Dedifferentiated amniotic fluid mesenchymal stem cell (primary cell): ENCODE results near the gene DPP3.
"Not testable (repeated sequence)": the region's sequence is repeated elsewhere in the genome, so short reads cannot be mapped to it uniquely, and the experiment has no call there.

Source experiments
- DNase-seq: peaks from one replicate; pipeline ENCODE4 v3.0.0-alpha.2; 2016; ENCODE audit errors: extremely low spot score

DPP3 gene

GRCh38 chr11:66464116-66464515 is 16.1 kb upstream of the DPP3 start:
- DNase-seq, result not testable (repeated sequence)

DNA sequence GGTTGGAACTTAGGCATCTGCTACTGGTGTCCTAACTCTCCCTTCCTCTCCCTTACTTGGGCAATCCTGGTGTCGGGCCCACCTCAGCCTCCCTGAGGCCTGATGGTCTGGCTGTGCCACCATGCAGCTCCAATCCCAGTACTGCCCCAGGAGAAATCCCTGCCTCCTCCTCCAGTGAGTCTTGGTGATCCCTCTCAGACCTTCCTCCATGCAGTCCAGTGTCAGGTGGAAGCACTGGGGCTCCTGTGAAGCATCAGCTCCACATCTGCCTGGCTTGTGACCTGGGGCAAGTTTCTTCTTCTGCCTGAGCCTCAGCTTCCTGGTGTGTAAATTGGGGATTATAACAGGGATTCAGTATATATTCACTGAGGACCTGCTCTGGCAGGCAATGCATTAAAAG is 15.3 kb upstream of the DPP3 start:
- no peak for DNase-seq

GRCh38 chr11:66465373-66466224 is 14.6 kb upstream of the DPP3 start:
- DNase-seq, result no peak

DNA sequence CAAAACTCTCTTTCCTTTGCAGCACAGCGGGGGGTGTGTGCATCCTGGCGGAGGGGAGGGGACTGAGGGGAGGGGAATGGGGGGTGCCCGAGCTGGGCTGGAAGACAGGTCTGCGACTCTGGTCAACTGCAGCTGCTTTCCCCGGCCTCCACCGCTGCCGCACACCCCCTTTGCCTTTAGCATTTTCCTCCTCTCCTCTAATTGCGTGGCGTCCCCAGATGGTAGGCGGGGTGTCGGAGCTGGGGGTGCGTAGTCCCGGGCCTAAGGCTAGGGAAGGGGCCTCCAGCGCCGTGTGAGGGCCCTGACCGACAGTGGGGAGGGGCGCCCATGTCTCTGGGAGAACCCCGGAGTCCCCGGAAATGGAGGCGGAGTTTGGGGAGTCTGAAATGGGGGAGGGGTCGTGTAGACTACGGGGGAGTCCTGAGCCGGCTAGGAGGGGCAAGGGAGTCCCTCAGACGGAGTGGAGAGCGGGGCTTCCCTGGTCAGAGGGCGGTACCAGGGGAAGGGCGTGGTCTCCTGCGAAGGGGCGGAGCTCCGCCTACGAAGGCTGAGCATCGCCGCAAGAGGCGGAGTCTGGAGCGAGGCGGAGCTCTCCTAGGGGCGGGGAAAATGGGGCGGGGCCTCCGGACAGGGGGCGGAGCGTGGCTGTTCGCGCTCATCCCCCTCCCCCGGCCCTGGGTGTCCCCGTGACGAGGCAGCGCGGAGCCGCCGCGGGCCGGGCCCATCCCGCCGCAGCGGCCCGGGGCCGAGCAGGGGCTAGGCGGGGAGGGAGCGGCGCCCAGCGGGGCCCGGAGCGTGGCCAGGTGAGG is 13.8 kb upstream of the DPP3 start, which contains the start of gene PELI3:
Gene PELI3 (plus strand): TSS at position 681 of the 809 bp plus-strand sequence. CDS start 1,224 bp downstream, outside the sequence.
- DNase-seq, result peak; percentile 92

- no peak for DNase-seq
These were observed 13.1 kb upstream of the DPP3 start for GRCh38 chr11:66467034-66467659.

DNA sequence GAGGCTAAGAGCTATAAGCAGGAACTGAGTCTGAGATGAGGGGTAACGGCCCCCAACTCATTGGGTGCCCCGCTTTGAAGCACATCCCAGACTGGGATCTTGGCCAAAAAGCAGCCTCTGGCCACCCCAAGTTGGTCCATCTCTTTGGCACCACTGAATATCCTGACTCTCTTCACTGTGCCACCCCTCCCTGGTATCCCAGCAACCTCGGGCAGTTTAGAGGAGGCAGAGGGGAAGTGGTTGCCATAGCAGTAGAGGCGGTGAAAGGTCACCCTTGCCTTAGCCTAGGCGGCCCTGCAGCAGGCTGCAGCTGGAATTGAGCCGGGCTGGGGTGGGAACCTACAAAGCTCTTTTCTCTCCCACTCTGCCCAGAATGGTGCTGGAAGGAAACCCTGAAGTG is 12.5 kb upstream of the DPP3 start:
- no peak for DNase-seq

DNA sequence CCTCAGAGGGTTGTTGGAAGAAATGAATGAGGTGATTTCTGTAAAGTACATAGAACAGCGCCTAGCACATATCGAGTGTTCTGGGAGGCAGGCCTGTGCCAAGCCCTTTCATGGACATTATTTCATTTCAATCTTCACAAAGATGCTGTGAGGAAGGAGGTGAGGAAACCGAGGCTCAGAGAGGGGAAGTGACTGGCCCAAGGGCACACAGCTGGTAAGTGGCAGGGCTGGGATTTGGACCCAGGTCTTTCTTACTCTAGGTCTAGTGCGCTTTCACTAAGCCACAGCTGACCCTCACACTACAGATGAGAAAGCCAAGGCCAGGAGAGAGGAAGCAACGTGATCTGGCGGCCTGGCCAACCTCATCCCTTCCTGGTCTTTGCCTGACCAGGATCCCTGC is 11.5 kb upstream of the DPP3 start:
- DNase-seq, result no peak

DNA sequence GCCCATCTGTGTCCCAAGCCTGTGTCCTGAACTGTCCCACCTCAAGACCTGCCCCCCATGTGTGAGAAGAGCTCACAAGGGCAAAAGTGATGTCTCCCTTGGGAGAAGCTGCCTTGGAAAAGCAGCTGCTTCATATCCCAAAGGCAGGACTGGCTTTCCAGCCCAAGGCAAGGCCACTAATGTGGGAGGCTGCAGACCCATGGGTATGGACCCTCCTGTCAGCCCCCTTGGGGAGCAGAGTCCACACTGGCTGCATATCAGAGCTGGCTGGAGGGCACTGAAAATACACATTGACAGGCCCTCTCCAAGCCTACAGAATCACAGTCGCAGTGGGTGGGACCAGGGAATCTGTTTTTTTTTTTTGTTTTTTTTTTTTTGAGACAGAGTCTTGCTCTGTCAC is 10.8 kb upstream of the DPP3 start:
- DNase-seq, result no peak

GRCh38 chr11:66470015-66470414 is 10.2 kb upstream of the DPP3 start:
- no peak for DNase-seq

GRCh38 chr11:66471142-66471541 is 9.1 kb upstream of the DPP3 start:
- no peak for DNase-seq

- no peak for DNase-seq
These were observed 8.2 kb upstream of the DPP3 start for GRCh38 chr11:66472054-66472453.

GRCh38 chr11:66473167-66473566 is 7.1 kb upstream of the DPP3 start:
- no peak for DNase-seq

- DNase-seq, result no peak
These were observed 6.4 kb upstream of the DPP3 start for GRCh38 chr11:66473608-66474515.

- DNase-seq, result no peak
These were observed 4.7 kb upstream of the DPP3 start for GRCh38 chr11:66475349-66476172.

DNA sequence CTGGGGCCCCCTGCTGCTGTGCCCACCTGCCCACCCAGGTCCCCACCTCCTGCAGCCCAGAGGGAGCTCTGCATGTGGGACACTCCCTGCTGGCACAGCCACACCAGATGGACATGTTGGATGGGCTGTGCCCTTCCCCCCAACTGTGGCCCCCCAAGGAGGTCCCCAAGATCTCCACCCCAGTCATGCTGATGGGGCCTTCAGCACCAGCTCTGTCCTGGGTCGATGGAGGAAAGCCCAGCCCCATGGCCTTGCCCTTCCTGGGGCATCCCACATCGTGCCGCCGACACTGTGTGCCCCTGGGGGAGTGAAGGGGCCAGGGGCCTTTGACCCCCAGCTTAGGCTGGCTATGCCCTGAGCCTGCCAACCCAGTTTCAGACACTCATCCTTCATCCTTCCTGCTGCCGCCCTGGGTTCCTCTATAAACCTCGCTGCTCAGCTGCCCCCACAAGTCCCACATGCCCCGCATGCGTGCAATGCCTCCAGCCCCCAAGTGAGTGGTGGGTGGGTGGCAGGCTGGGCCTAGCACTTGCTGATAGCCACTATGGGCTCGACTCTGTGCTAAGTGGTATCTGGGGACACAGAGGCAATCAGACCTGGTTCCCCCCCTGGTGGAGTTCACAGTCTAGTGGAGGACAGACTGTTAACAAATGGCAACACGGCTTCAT is 3.9 kb upstream of the DPP3 start:
- DNase-seq, result no peak

DNA sequence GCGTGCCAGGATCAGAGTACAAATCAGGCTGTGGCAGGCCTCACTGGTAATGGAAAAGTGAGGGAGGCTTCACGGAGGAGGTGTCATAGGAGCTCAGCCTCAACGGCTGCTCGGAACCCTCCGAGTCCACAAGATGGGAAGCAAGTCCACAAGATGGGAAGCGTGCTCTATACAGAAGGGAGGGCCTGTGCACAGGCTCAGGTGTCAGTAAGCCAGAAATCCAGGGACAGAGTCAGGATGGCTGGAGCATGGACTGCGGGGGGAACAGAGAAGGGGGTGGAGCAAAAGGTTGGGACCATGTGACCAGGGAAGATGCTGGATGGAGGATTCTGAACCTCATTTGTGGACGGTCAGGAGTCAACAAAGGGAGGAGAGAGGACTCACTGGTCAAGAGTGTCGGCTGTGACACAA is 3.4 kb upstream of the DPP3 start:
- DNase-seq, result no peak

- DNase-seq, result no peak
These were observed 2.7 kb upstream of the DPP3 start for GRCh38 chr11:66477263-66478201.

- DNase-seq, result no peak
These were observed 1.4 kb upstream of the DPP3 start for GRCh38 chr11:66478729-66479393.
